Stromal cell of bone marrow (primary cell): ENCODE results near the gene FBLN2.
"Not testable (repeated sequence)": the region's sequence is repeated elsewhere in the genome, so short reads cannot be mapped to it uniquely, and the experiment has no call there.

Experiments used
- DNase-seq: peaks from one replicate; pipeline ENCODE4 v3.0.0-alpha.2; 2012; ENCODE audit warnings: low read depth

FBLN2 gene

DNA sequence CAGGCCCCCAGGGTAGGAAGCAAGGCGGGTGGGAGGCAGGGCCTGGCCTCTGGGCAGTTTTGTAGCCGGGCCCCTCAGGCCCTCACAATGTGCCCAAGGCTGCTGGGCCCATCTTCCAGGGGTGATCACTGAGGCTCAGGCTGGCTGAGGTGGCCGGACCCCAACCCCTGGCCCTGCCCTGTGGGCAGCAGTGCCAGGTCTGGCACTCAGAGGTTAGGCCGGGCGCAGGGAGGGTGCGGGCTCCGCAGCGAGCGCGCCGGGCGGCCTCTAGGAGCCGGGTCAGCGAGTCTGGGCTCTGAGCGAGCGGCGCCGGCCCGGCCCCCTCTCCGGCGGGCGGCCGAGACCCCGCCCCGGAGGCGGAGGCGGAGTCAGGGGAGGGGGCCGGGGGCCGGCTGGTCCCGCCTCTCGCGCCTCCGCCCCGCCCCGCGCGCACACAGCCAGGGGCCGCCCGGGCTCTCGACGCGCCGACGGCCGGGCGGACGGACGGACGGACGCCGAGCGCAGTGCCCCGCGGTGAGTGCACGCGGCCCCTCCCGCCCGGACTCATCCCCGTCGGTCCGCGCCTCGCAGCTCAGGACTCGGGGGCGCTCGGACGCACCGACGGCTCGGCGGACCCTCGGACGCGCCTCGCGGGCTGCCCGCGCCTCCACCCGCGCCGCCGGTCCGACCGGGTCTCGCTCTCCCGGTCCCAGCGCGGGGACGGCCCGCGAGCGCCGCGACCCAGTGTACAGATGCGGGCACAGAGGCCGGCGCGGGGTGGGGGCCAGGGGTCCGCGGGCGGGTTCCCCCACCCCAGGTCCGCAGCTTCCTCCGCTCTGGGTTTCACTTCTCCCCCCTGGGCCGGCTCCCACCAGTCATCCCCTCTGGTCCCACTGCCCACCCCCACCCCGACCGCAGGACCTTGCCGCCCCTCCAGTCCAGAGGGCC is at the start of gene FBLN2:
Gene FBLN2, plus strand, starts transcription at position 430 of the 927 bp plus-strand sequence. CDS start 21,231 bp downstream, outside the sequence.
- DNase-seq: no peak

GRCh38 chr3:13499246-13499645 is 49.7 kb upstream of the FBLN2 start:
- not testable (repeated sequence) for DNase-seq

DNA sequence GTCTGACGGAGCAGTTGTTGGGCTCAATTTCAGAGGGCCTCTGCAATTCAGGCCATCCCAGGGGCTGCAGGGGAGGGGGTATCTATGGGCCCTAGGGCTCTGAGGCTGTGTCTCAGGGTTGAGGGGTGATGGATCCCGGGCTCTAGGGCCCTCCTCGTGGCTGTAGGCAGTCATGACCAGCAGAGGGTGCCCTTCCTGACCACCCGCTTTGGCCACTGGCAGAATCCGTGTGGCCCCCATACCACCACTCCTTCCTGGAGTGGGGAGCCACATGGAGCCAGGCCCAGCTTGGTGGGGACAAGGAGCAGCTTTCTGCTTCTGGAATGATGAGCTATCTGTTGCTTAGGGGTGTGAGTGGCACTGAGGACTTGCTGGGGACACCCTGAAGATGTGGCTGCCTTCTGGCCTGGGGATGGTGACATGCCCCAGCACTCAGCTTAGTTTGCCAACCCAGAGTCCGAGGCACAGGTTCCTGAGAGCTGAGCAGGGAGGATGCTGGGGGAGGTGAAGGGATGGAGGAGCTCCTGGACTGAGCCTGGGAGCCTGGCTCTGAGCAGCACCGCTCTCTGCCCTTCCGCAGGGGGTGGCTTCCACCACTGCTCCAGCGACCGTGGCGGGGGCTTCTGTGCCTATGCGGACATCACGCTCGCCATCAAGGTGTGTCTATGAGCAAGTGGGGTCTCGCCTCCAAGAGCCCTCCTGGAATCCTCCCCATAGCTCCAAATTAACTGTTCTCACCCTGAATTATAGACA is 48.6 kb upstream of the FBLN2 start:
- no peak for DNase-seq

- DNase-seq: no peak
Measured at GRCh38 chr3:13501056-13501455, 47.9 kb upstream of the FBLN2 start.

DNA sequence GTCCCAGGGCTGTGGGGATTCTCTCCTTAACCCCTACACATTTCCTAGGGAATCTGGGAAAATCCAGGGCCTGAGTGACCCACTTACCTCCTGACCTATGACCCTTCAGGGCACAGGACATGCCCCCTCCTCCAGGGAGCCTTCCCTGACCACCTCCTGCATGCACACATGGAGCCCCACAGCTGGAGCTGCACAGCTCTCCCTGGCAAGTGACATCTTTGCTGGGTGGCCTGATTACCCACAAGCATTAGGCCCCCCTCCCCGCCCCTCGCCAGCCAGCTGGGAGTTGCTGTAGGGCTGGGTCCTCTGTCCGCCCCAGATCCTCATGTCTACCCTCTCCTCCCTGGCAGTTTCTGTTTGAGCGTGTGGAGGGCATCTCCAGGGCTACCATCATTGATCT is 47.4 kb upstream of the FBLN2 start:
- no peak for DNase-seq

DNA sequence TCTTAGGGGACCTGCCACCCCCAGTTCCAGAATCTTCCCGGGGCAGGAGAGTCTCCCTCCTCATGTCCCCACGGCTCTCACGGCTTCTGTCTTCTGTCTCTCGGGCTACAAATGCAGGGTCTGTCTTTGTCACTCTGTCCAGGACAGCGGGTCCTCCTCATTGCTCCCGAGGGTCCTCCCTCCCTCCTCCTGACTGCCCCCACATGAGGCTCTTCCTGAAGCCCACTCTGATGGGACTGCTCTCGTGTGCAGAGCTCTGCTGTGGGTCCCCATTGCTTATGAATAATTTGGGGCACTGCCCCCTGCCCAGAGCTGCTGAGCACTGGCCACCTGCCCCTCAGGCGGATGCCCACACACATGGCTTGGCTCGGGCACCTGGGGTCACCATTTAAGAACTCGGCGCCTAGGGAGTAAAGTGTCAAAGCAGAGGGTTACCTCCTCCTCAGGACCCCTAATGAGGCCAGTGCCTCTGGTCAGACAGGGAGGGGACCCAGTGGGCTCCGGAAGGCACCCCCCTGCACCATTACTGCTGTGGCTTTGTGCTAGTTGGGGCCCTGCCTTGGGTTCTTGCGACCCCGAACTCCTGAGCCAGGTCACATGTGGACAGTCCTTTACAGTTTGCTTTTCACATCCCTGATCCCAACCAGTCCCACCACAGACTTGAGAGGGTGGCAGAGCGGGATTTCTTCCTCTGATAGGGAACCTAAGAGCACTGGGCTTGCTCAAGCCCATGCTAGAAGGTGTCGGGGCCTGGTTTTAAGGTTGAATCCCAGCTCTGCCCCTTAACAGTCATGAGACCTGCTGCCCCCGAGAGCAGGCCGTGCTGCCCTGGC is 46.8 kb upstream of the FBLN2 start:
- no peak for DNase-seq

DNA sequence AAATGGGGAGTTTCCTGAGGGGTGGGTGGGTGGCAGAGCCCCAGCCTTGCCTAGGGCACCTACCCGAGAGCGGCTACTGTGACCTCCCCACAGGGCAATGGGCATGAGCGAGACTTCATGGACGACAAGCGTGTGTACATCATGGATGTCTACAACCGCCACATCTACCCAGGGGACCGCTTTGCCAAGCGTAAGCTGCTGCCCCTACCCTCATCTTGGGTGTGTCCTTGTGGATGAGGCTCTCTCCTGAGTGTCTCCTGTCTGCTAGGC is 46.2 kb upstream of the FBLN2 start:
- no peak for DNase-seq

DNA sequence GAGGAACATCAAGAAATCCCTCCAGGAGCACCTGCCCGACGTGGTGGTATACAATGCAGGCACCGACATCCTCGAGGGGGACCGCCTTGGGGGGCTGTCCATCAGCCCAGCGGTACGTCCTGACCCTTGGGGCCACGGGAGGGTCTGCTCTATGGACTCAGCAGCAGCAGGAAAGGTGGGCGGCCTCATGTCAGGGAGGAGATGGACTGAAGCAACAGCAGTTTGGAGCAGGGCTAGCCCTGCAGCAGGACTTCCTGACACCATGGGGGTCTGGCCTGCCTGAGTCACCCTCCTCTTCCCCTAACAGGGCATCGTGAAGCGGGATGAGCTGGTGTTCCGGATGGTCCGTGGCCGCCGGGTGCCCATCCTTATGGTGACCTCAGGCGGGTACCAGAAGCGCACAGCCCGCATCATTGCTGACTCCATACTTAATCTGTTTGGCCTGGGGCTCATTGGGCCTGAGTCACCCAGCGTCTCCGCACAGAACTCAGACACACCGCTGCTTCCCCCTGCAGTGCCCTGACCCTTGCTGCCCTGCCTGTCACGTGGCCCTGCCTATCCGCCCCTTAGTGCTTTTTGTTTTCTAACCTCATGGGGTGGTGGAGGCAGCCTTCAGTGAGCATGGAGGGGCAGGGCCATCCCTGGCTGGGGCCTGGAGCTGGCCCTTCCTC is 44.6 kb upstream of the FBLN2 start:
- DNase-seq: no peak

DNA sequence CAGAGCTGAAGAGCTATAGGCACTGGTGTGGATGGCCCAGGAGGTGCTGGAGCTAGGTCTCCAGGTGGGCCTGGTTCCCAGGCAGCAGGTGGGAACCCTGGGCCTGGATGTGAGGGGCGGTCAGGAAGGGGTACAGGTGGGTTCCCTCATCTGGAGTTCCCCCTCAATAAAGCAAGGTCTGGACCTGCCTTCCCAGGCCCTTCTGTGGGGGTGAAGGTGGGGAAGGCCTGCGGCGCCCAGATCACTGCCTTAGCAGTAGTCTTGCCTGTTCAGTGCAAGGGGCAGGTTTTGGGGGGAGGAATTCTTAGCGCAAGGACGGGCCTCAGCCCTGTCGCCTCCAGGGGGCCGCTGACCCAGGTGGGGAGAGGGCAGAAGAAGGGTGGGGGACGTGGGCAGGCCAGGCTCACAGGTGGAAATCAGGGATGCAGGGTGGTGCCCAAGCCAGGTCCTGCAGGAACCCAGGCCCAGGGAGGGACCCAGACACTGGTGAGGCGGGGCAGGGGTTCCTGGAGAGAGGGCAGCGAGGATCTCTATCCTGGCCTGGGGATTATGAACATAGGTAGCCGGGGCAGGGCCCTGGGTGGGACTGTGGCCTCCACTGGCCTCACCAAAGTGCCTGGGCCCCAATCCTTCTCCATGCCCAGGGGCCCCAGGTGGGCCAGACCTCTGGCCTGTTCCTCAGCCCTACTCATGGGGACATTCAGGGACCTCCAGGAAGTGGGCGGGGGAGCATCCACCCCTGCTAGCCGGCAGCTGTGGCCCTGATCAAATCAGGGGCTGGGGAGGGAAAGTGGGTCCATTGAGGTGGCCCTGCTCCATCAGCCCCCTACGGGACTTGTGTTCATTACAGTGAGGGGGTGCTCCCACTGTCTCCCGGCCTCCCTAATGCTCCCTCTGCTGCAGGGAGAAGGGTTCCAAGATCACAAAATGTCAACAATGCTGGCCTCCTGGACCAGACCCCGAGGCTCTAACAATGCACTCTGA is 43.5 kb upstream of the FBLN2 start:
- no peak for DNase-seq

DNA sequence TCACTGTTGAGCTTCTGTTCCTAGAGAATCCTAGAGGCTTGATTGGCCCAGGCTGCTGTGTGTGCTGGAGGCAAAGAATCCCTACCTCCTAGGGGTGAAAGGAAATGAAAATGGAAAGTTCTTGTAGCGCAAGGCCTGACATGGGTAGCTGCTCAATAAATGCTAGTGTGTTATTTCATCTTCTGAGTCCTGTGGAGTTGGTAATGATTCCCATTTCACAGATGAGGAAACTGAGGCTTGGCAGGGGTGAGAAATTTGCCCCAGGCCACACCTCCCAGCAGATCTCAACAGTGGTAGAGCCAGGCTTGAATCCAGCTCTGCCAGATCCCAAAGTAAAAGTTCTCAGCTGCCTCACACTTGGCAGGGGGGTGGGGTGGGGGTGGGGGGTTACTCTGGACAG is 42.7 kb upstream of the FBLN2 start:
- no peak for DNase-seq

GRCh38 chr3:13506680-13507079 is 42.2 kb upstream of the FBLN2 start:
- DNase-seq: no peak

DNA sequence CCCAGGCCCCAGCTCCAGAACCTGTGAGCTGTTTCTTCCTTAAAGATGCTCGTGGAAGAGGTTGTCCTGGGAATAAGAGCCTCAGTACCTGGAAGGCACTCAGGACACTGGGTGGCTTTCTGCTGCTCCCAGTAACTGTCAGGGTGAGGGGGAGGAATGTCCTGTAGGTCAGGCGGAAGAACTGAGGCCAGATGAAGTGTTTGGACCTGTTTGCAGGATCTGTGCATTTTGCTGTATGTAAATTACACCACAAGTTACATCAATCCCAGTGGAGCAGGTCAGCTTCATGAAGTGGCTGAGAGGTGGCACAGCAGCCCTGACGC is 41.7 kb upstream of the FBLN2 start:
- DNase-seq: no peak

- no peak for DNase-seq
Measured at GRCh38 chr3:13507570-13508339, 41.2 kb upstream of the FBLN2 start.

GRCh38 chr3:13508496-13508895 is 40.4 kb upstream of the FBLN2 start:
- no peak for DNase-seq

DNA sequence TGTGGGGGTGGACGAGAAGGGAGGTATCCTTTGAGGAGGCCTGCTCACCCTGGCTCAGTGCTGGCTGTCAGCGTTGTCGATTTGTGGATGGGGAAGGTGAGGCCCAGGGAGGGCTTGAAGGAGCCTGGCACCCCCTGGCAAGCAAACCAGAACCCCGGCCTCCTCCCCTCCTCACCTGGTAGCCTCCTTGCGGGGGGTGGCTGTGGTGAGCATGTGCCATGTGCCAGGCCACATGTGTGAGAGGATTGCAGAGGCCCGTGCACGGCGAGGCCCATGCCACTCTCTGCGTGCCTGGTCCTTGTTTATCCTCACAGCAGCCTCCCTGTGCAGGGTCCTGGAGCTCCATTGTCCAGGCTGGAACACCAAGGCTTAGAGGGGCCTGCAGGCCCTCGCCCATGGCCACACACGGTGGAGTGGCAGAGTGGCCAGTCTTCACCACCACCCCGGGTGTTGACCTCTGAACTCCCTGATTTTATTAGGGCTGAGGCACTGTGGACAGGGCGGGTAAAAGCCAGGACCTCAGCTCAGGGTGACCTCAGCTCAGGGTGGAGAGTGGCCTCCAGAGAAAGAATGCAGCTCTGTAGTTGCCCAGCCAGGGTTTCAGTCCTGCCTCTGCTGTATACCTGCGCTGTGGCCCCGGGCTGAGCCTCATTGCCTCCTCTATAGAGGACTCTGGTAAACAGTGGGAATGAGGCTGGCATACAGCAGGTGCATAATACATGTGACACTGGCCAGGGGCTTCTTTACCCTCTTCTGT is 39.7 kb upstream of the FBLN2 start:
- no peak for DNase-seq

- no peak for DNase-seq
Measured at GRCh38 chr3:13509816-13510192, 39.1 kb upstream of the FBLN2 start.

- no peak for DNase-seq
Measured at GRCh38 chr3:13512451-13512850, 36.5 kb upstream of the FBLN2 start.

DNA sequence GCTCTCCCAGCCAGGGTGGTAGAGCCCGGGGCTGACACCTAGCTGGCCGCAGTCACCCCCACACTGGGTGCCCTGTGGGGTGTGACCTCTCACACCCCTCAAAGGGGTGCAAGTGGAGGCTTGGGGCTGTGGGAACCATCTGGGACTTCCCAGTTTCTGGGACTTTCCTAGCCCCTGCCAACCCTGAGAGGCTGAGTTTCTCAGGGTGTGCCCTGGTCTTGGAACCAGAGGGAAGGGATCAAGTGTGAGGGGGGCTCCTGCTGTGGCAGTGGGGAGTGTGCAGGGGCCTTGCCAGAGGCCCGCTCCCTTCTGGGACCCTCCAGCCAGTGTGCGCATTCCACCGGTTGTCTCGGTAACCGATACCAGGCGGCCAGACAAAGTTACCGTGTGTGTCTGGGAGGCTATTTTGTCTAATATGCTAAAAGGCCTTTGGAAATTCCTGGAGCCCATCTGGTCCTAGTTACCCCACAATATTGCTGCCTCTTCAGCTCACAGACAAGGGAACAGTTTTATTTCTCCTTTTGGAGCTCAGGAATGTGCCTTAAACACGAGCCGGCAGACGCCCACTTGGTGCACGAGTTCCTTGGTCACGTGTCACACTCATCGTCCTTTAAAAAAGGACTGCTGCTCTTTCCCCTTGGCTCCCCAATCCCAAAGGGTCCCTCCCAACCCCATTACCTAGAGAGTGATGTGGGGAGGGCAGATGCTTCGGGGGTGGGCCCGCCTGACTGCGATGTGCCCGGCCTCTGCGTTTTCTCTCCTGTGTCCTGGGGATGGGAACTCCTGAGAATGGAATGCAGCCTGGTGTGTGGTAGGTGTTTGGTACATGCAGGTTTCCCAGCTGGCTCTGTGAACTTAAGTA is 35.6 kb upstream of the FBLN2 start:
- no peak for DNase-seq
